H1 (cell line): Measurements from ENCODE around the gene PCDH7. TPM values are rescaled to one million over a fixed set of nuclear protein-coding genes. Genes with fewer than 3 reads are reported as not detected.

Experiments used
- RAD21 ChIP-seq, 2 experiments: IDR thresholded peaks in 1 of 2; conservative IDR thresholded peaks in 1 of 2; 2 replicates each; pipeline ENCODE4 v1.6.1; 2011; ENCODE audit warnings: low read depth in 2 of 2, low read length in 2 of 2, improper control_type of control experiment in 1 of 2, inconsistent platforms in 1 of 2, mild to moderate bottlenecking in 1 of 2, moderate library complexity in 1 of 2
- SAP30 ChIP-seq: fragments of 300-600 bp; sonication (generic); IDR thresholded peaks from 2 replicates; pipeline ENCODE4 v1.7.1; 2012; ENCODE audit warnings: low read length, moderate library complexity, mild to moderate bottlenecking, inconsistent platforms; ENCODE audit not compliant: insufficient read depth, insufficient replicate concordance
- TAF1 ChIP-seq: IDR thresholded peaks from 2 replicates; pipeline ENCODE4 v1.6.1; 2011; ENCODE audit warnings: mild to moderate bottlenecking, low read depth, low read length
- polyA plus RNA-seq, 7 experiments: library from polyadenylated mRNA; depleted of rRNA in 3 of 7; stranded (reverse) in 5 of 7; unstranded in 2 of 7; fragments of >200 nt in 5 of 7; fragments of 200-250 nt in 2 of 7; gene quantifications; 1 replicate in 5 of 7; 2 replicates in 1 of 7; 4 replicates in 1 of 7; pipeline versions ENCODE4 v1.2.1 to v1.2.3, GENCODE V29; 2011 to 2013; ENCODE audit warnings: missing spikeins in 2 of 7, mixed read lengths in 2 of 7
- total RNA-seq: library from RNA; stranded (reverse); fragmentation: NEBNext Ultra II Directional; extraction: Animal tissue kit (Norgen Biotek cat#: 25700); gene quantifications from 2 replicates; pipeline ENCODE4 v1.2.1, GENCODE V29; 2021

The PCDH7 gene
- total and polyA plus RNA-seq, 2 of the 8 experiments (the other 6 are each of a cell fraction or from before 2014, with no cell fraction given): 3.1 to 6.1 TPM

DNA sequence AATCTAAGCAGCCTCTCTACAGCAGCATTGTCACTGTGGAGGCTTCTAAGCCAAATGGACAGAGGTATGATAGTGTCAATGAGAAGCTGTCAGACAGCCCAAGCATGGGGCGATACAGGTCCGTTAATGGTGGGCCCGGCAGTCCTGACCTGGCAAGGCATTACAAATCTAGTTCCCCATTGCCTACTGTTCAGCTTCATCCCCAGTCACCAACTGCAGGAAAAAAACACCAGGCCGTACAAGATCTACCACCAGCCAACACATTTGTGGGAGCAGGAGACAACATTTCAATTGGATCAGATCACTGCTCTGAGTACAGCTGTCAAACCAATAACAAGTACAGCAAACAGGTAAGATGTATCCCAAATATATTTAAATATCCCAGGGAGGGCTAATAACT, 4.1 kb downstream of the PCDH7 start (continued):
- TF ChIP-seq TAF1 (no peak), SAP30 (no peak), RAD21 (IDR thresholded peaks at IDR 0.05 in 1 of 2, conservative IDR thresholded peaks at IDR 0.05 in 1 of 2; ENCODE audit: low read depth in 2 of 2, low read length in 2 of 2) (no peak)
